GM19240 (cell line): ENCODE data around the gene ARID5B.

Experiments
- DNase-seq: peaks from one replicate; pipeline ENCODE4 v3.0.0; 2011; ENCODE audit warnings: low spot score; ENCODE audit not compliant: insufficient read length

The ARID5B gene

DNA sequence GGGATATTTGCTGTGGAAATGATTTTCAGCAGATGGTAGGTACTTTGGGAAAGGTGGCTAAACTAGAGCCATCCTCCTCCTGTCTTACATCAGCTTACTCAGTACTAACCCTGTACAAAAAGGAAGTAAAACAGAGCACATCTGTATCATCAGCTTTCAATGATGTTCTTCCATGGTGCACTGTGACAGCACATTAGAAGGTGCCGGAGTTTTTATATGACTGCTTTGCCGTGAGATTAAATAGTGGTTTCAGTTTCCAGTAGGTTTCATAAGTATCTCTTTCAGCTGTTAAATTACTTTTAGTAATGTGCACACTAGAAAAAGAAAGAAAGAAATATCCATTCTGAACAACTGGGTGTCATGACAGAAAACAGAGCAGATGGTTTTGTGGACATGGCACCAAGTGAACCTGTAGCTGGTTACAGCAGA lies 86.5 kb downstream of the ARID5B start:
- peak; percentile 5 for DNase-seq

DNA sequence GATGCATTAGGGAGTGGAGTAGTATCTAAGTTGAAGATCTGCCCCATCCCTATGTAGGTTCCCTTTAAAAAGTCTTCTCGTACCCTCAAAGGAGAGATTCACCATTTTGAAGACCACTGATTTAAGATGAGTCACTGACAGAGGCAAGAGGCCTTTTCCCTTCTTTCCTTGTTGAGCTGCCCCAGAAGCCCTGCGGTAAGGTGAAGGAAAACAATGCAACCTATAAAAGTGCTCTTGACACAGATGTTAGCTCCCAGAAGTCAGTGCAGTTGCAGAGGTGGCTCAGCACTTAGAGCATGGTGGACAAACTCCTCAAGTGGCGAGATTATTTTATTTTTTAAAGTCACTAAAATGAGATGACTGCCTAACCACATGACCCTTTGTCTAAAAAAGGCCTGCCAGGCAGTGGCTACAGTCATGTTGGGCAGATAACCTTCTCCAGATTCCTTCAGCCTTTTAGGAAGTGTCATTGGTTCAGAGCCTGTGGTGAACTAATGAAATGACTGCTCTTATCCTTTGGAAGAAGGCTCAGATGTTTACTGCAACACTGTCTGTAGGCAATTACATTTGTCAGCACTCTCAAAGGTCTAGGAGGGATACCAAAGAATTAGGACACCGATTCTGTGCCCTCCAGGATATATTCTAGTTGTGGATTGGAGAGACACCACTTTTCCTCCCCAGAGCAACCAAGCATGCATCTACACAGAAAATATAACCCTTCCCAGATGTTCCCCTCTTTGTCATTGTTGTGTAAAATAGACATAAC lies 88.7 kb downstream of the ARID5B start:
- no peak for DNase-seq

DNA sequence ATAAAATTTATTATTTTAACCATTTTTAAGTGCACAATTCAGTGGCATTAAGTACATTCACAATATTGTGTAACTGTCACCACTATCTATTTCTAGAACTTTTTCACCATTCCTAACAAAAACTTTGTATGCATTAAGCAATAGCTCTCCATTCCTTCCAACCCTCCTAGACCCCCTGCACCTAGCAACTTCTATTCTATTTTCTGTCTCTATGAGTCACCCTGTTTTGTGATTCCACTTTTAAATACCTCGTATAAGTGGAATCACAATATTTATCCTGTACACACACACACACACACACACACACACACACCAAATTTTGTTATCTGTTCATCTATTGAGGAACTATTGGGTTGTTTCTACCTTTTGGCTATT lies 89.2 kb downstream of the ARID5B start:
- no peak for DNase-seq

DNA sequence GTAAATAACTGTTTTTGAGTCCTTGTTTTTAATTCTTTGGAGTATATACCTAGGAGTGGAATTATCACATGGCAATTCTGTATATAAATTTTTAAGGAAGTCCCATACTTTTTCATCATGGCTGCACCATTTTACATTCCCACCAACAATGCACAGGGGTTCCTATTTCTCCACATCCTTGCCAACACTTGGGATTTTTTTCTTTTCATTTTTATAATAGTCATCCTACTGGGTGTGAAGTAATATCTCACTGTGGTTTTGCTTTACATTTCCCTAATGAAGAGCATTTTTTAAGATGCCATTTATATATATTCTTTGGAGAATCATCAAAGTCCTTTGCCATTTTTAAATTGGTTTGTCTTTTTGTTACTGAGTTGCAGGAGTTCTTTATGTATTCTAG lies 89.7 kb downstream of the ARID5B start:
- no peak for DNase-seq

DNA sequence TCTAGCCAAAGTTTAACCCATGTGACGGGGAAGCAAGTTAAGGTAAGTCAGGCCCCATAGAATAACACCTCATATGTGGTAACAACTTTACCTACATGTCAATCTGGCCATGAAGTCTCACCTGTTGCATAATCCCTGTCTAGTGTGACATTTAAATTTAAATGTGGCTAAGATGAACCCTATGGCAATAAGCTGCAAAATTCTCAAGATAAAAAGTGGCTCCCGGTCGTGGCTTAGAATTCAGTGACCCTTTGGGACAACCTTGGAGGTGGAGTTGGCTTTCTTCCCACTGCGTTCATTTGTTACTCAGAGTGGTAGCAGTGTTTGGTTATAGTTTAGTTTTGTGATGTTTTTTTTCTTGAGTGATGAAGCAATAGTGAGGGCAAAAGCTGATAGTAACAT lies 90.6 kb downstream of the ARID5B start:
- DNase-seq: no peak

DNA sequence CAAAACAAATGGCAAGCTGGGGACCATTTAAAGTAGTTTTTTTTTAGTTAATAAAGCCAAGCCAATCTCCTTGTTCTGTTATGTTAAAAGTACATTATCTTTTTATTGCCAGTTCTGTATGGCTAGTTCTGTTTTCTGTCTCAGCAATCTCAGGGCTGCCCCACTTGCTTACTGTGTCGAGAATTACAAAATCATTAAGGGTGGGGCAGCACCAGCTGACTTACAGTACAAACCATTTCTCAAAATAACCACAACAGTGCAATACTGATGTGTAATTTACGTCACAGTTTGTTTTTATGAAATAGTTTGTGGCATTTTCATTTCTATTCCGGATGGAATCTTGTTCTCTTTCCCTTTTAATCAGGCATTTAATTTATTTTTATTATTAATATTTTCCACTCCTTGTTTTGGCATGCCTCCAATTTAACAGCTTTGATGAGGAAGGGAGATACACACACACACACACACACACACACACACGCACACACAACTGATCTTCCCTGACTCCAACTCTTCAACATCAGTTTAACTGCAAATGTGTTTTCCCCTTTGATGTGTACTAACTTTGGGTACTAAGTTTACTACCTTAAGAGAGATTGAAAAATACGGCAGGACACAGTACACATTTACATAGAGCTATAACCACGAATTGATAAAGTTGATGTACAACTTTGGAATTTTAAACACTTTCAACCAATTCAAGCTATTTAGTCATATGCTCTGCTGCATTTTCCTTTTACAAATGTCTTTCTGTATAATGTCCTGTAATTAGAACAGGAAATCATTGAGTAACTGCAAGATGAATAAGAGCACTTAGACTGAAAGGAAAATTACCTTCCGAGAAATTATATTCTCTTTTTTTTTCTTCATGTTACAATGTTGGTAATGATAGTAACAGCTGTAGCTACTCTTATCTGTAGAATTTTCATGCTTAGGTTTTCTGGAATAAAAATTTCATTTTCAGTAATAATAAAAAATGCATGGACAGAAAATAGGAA lies 91.5 kb downstream of the ARID5B start:
- no peak for DNase-seq

DNA sequence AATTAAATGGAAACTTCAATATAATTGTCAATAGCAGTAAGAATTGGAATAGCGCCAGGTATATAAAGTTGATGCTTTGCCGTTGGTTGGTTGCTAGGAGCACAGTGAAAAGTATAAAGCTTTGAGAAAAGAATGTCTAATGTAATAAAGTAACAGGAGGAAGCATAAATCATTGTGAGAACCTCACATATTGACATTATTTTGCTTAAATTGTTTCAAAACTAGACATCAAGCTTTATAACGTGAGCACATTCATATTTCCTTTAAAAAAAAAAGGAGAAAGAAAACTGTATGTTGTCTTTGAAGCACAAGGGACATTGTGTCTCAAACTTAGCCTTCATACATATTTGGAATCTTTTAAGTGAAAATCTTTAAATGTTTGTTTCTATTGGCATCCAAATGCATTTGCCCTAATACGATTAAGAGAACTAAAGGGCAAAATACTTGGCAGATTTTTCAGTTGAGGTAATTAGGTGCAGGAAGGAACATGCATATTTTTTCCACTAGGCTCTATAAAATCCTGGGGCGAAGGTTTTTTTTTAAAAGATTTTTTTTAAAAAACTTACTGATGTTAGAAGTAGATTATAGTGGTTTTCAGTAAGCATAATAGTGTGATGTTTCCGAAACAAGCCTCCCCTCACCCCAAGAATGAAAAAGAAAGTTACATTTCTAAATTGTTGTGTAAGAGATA lies 92.4 kb downstream of the ARID5B start:
- DNase-seq: no peak

DNA sequence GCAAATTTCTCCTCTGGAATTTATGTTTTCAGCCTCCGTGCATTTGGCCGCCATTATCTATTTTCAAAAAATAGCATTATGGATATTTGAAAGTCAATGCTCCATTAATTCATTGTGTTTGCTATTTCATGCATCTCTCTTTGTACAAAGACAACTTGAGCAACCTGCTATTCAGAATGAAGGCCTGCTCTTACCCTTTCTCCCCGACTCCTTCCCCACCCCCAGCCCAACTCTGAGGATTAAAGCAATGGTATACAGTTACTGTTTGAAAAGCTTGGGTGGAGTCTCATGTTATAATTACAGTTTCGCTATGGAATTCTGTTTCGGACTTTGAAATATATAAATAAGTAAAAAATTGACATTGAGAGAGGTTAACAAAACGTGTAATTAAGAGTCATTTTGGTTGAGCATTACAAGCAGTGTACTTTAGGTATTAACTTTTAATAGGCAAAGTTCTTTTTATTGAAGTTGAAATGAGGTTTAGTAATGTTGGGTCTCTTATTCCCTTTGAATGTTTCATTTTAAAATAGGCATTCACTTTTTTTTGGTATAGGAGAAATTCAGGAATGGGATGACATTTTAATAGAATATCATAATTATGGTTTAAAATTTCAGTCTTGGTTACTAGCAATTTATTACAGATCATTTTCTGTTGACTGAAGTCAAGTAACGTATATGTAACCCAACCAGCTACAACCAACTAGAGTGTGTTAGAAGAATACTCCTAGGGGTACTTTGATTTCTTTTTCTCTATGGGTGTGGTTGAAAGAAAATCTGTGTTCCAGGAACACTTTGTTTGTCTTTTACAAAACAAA lies 93.1 kb downstream of the ARID5B start:
- no peak for DNase-seq

DNA sequence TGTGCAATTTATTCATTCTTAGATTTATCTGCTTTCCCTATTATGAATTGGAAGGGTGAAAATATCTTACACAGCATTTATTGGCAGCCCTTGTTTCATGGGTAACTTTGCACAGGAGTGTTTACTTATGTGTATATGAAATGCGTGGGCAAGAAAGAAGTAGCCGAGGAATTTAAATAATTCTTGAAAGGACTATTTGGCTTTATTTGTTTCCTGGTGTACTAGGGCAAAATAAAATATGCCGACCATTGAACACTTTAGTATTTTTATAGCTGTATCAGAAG lies 93.7 kb downstream of the ARID5B start:
- no peak for DNase-seq

DNA sequence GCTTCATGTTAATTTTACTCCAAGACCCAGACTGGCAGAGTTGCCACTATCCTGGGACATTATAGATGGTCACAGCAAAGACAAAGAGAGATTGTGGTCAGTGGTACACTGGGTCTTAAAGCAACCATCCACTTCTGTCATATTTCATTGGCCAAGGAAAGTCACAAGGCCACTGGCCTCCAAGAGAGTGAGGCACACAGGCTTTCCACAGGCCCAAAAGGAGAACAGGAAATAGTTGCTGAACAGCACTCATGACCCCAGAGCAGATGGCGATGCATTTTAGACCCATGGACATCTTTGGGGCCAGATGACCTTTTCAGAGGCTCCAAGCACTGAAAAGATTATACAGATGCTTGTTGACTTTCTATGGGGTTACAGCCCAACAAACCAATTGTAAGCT lies 97.4 kb downstream of the ARID5B start:
- DNase-seq: no peak

DNA sequence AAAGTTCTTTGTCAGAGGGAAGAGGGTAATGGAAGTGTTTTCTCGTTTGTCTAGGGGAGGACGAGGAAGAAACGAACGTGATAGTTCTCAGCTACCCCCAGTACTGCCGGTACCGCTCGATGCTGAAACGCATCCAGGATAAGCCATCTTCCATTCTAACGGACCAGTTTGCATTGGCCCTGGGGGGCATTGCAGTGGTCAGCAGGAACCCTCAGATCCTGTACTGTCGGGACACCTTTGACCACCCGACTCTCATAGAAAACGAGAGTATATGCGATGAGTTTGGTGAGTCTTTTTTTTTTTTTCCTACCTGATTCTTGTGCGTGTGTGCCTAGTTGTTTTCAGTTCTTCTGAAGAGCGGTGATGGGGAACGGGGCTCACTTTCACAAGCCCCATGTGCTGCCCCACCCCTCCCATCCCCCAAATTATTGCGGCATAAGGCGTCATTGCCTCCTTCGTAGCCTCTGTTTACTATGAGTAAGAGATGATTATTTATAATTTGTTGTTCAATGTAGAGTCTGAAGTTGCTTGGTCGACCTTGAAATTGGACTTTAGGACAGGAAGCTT lies 98.6 kb downstream of the ARID5B start:
- DNase-seq: peak; percentile 33

DNA sequence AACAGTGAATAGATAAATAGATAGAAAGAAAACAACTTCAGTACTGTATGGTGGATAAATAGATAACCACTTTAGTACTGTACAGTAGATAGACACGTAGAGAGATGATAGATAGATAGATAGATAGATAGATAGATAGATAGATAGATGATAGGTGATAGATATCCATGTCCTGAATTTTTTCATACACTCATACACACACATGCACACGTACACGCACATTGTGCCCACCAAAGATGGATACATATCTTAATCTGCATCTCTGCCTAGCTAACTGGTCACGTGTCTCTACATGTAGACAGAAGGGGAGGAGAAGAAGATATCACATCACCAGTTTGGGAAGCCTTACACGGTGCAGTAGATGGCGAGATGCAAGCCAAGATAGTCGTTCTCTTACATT lies 99.2 kb downstream of the ARID5B start:
- no peak for DNase-seq

DNA sequence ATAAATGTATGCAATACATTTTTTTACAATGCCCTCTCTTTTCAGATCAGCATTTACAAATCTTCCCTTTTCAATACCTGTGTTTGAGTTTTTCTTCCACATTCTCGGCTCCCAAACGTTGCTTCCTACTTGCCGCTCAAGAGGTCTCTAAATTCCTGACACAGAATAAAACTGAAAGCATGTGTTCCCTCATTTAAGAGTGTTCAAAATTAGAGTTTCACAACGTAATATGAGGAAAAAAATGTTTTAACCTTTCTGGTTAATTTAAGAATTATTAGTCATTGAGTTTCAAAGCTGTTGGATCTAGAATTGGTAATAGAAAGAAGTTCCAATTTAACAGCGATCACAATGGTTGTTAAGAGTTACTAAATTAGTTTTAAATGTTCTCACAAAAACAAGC lies 100.4 kb downstream of the ARID5B start:
- DNase-seq: no peak

DNA sequence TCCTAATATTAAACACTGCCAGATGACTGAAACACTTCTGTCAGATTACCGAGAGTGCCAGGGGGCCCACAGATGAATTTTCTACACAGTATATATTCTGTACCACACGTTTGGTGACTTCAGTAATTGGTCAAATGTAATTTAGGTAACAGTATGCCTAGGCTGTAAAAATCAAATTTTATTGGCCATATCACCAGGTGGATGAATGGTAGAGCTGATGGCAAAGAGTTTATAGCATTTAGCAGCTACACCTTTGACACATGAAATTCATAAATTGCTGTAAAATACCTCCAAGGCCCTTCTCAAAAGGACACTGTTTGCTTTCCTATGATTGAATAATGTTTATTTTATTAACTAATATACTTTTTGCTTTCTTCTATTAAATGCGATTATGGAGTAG lies 101.3 kb downstream of the ARID5B start:
- no peak for DNase-seq

DNA sequence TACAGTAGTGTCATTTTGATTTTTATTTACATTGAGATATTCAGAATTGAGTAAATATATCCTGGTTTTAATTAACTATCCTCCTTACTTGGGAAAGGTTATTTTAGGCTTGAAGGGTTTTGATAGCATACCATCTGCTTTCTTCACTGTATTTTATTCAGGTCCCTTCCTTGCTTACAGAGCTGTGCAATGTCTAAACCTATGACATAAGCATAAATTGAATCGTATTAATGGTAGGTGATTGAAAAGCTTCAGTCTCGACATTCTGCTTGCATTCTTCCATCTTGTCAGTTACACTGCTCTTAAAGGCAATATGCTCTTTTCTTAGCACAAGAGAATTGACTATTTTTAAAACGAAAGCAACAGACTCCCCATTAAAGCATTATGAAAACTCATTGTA lies 102.5 kb downstream of the ARID5B start:
- no peak for DNase-seq

DNA sequence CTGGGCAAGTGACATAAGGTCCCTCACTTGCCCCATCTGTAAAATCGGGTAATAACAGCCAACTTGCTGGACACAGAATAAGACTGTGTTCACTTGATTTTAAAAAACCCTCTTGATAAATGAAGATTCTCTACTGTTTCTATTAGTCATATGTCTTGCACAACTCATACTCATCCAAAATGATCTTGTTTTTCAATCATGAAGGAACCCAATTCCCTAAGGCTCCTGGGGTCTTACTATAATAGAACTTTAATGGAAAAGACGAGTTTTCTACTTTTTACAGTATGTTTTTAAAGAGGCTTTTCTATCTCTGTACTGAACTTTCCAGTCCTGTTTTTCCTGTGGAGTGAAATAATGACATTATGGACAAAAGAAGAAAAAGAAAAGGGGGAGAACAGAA lies 103.8 kb downstream of the ARID5B start:
- no peak for DNase-seq

DNA sequence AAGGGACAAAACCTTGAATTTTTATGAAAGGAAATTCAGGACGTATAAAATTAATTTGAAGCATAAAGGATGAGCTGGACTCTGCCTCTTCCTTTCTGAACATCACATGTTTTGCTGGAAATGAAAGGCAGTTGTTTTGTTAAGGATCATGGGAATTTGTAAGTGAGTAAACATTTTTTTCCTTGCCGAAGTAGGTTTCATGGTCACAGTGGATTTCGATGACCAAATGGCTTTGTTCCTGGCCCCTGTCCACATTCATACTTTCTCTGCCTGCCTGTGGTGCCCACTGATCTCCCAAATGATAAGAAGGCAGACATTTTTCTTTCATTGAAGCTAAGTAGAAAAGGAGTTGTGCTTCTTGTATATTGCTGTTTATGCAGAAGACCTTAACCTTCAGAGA lies 104.2 kb downstream of the ARID5B start:
- no peak for DNase-seq

DNA sequence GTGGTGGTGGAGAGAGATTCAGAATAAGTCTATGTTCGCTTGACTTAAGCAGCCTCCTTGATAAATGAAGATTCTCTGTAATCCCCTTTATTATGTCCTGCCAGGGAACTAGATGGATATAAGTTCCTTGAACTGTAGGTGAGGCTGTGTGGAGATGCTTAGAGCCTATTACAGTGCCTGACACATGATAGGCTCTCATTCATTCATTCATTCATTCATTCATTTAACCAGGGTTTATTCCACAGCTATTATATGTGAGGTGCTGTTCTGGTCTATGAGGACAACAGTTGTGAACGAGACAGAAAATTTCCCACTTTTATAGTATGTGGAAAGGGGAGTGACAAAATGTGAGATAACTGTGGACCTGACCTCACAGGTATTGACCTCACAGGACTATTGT lies 105.6 kb downstream of the ARID5B start:
- no peak for DNase-seq

DNA sequence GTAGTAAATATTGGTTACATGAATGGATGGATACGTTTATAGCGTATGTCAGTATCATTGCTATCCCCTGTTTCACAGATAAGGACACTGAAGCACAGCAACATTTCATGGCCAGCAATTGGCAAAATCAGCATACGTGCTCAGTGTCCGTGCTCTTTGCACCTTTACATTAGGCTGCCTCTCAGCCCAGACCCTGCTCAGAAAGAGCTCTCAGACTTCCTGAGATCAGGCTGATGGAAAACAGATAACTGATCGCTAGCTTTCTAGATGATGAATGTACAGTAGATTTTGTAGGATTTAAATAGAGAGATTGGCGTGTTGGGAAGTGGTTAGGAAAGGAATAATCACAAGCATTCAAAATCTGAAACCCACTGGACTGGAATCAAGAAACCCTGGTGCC lies 106.7 kb downstream of the ARID5B start:
- DNase-seq: no peak

DNA sequence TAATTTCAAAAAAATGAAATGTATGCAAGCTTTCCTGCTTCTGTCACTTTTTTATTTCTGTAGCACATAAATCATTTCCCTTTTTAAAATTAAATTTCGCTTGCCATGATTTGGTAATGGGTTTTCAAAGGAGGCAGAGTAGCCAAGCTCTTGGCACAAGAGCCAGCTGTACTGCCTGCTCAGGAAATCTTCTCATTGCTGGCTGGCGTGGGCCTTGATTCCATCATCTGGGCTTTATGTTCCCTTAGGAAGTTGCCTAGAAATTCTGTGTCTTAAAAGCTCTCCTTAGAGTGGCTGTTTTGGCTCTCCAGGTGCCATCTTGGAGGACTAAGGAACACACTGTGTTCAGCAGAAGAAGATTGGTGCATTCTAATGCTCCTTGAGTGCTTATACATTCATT lies 107.4 kb downstream of the ARID5B start:
- no peak for DNase-seq

DNA sequence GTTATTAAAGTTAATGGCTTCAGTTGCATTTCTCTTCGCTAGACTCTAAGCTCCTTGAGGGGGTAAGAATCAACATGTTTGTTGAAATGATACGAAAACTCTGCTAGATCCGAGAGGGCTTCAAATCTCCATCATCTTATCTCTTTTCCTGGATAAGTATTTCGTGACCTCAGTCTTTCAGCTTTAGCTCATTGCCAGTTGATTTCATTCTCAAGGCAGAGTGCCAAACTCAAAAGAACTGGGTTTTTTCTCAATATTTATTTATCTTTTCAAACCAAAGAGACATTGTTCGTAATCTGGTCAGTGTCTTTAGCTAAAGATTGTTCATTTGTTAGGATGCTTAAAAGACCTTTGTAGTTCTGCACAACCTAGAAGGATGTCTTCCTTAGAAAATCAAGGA lies 108.9 kb downstream of the ARID5B start:
- no peak for DNase-seq
